GM19099 (cell line): ENCODE results near the gene IGFBP4.

Source experiments
- POLR2A ChIP-seq: IDR thresholded peaks from 3 replicates; pipeline ENCODE4 v1.6.1; 2011; ENCODE audit warnings: low read depth; ENCODE audit not compliant: insufficient read length; ENCODE audit errors: extremely low read depth

IGFBP4 gene

GRCh38 chr17:40448213-40448638, 5.0 kb downstream of the IGFBP4 start:
- no peak for TF ChIP-seq POLR2A

- TF ChIP-seq POLR2A: no peak
These were observed 5.5 kb downstream of the IGFBP4 start for GRCh38 chr17:40448639-40449261.

- TF ChIP-seq POLR2A: no peak
These were observed 6.9 kb downstream of the IGFBP4 start for GRCh38 chr17:40450175-40450574.

- no peak for TF ChIP-seq POLR2A
These were observed 8.2 kb downstream of the IGFBP4 start for GRCh38 chr17:40451420-40451819.

- no peak for TF ChIP-seq POLR2A
These were observed 9.1 kb downstream of the IGFBP4 start for GRCh38 chr17:40452216-40452787.

- TF ChIP-seq POLR2A: no peak
These were observed 9.7 kb downstream of the IGFBP4 start for GRCh38 chr17:40452921-40453378.

GRCh38 chr17:40453881-40454612, 10.8 kb downstream of the IGFBP4 start:
- TF ChIP-seq POLR2A: no peak

- TF ChIP-seq POLR2A: no peak
These were observed 11.4 kb downstream of the IGFBP4 start for GRCh38 chr17:40454613-40454995.

- TF ChIP-seq POLR2A: no peak
These were observed 13.2 kb downstream of the IGFBP4 start for GRCh38 chr17:40456396-40456951.

- TF ChIP-seq POLR2A: no peak
These were observed 14.1 kb downstream of the IGFBP4 start for GRCh38 chr17:40457369-40457768.

GRCh38 chr17:40457964-40458791, 14.9 kb downstream of the IGFBP4 start:
- no peak for TF ChIP-seq POLR2A

GRCh38 chr17:40458851-40459482, 15.7 kb downstream of the IGFBP4 start:
- TF ChIP-seq POLR2A: no peak

- no peak for TF ChIP-seq POLR2A
These were observed 16.7 kb downstream of the IGFBP4 start for GRCh38 chr17:40459636-40460603.
